CD14-positive monocyte (primary cell): ENCODE results near the gene SNX20. TPM values are rescaled to one million over a fixed set of nuclear protein-coding genes. Genes with fewer than 3 reads are reported as not detected.

Experiments used
- DNase-seq, 3 donors: peaks; one replicate each; pipeline ENCODE4 v3.0.0-alpha.2; 2011 to 2022
- H2AFZ ChIP-seq: 2 replicates; pipeline ENCODE4 v1.6.0; 2012; ENCODE audit warnings: mild to moderate bottlenecking, low read depth, low read length, inconsistent platforms; ENCODE audit not compliant: insufficient read depth, poor library complexity, severe bottlenecking
- H3K27ac ChIP-seq, 2 donors: 1 replicate in 1 of 2; 2 replicates in 1 of 2; pipeline ENCODE4 v1.5.1; 2012 to 2013; ENCODE audit warnings: low read length in 2 of 2, control low read depth in 1 of 2, inconsistent platforms in 1 of 2, low read depth in 1 of 2, mild to moderate bottlenecking in 1 of 2
- H3K27me3 ChIP-seq, 2 donors: one replicate each; pipeline versions ENCODE4 v1.6.0 to v1.6.1; 2011 to 2013; ENCODE audit warnings: low read length in 2 of 2; ENCODE audit not compliant: control insufficient read depth in 2 of 2, insufficient read depth in 2 of 2
- H3K36me3 ChIP-seq, 2 donors: replicated peaks in 1 of 2; 1 replicate in 1 of 2; 2 replicates in 1 of 2; pipeline versions ENCODE4 v1.5.1 to v1.6.1; 2012 to 2013; ENCODE audit warnings: low read length in 2 of 2, control low read depth in 1 of 2, inconsistent platforms in 1 of 2, mild to moderate bottlenecking in 1 of 2; ENCODE audit not compliant: insufficient read depth in 2 of 2, control insufficient read depth in 1 of 2
- H3K4me1 ChIP-seq, 2 donors: 1 replicate in 1 of 2; 2 replicates in 1 of 2; pipeline versions ENCODE4 v1.5.1 to v1.6.1; 2012 to 2013; ENCODE audit warnings: low read length in 2 of 2, control low read depth in 1 of 2, inconsistent platforms in 1 of 2, mild to moderate bottlenecking in 1 of 2, moderate library complexity in 1 of 2; ENCODE audit not compliant: insufficient read depth in 2 of 2, control insufficient read depth in 1 of 2
- H3K4me2 ChIP-seq: replicated peaks from 2 replicates; pipeline ENCODE3; 2012; ENCODE audit warnings: low read length, moderate library complexity, mild to moderate bottlenecking; ENCODE audit not compliant: poor library complexity, severe bottlenecking; ENCODE audit errors: extremely low read depth
- H3K4me3 ChIP-seq, 3 experiments: fragments of 200-600 bp in 1 of 3; sonication (generic) in 1 of 3; replicated peaks in 1 of 3; 1 replicate in 2 of 3; 2 replicates in 1 of 3; pipeline ENCODE4 v1.5.1; 2011 to 2013; ENCODE audit warnings: low read length in 3 of 3, mild to moderate bottlenecking in 3 of 3, control low read depth in 2 of 3, low read depth in 2 of 3, inconsistent platforms in 1 of 3, moderate library complexity in 1 of 3
- H3K79me2 ChIP-seq: 2 replicates; pipeline ENCODE4 v1.6.0; 2012; ENCODE audit warnings: mild to moderate bottlenecking, control low read depth, inconsistent platforms, low read length, moderate library complexity; ENCODE audit not compliant: insufficient read depth
- H3K9ac ChIP-seq: 2 replicates; pipeline ENCODE4 v1.6.0; 2017; ENCODE audit warnings: low read length, mild to moderate bottlenecking; ENCODE audit not compliant: insufficient read depth, poor library complexity, severe bottlenecking
- H3K9me3 ChIP-seq, 2 donors: replicated peaks in 1 of 2; 1 replicate in 1 of 2; 2 replicates in 1 of 2; pipeline versions ENCODE4 v1.5.1 to v1.6.1; 2012 to 2013; ENCODE audit warnings: low read length in 2 of 2, control low read depth in 1 of 2; ENCODE audit not compliant: control insufficient read depth in 1 of 2, insufficient read depth in 1 of 2
- H4K20me1 ChIP-seq: 2 replicates; pipeline ENCODE4 v1.6.0; 2012; ENCODE audit warnings: mild to moderate bottlenecking, low read length, control low read depth, moderate library complexity; ENCODE audit not compliant: insufficient read depth
- H3K27ac Mint-ChIP-seq, 7 donors: one replicate each; pipeline ENCODE4 v1.8.0; 2020; ENCODE audit warnings: mild to moderate bottlenecking in 7 of 7, mixed read lengths in 7 of 7, moderate library complexity in 6 of 7, inconsistent platforms in 2 of 7
- H3K27me3 Mint-ChIP-seq, 3 donors: one replicate each; pipeline ENCODE4 v1.8.0; 2021 to 2022; ENCODE audit warnings: low read depth in 3 of 3, mild to moderate bottlenecking in 3 of 3, mixed read lengths in 3 of 3, moderate library complexity in 3 of 3, inconsistent platforms in 1 of 3
- H3K36me3 Mint-ChIP-seq, 2 donors: one replicate each; pipeline ENCODE4 v1.8.0; 2020; ENCODE audit warnings: mixed read lengths in 2 of 2, inconsistent platforms in 1 of 2, mild to moderate bottlenecking in 1 of 2
- H3K4me1 Mint-ChIP-seq: one replicate; pipeline ENCODE4 v1.8.0; 2020; ENCODE audit warnings: mild to moderate bottlenecking, mixed read lengths
- H3K4me3 Mint-ChIP-seq, 2 donors: one replicate each; pipeline ENCODE4 v1.8.0; 2020; ENCODE audit warnings: mild to moderate bottlenecking in 2 of 2, mixed read lengths in 2 of 2, moderate library complexity in 1 of 2
- H3K9me3 Mint-ChIP-seq, 7 donors: one replicate each; pipeline ENCODE4 v1.8.0; 2020 to 2022; ENCODE audit warnings: mixed read lengths in 7 of 7, mild to moderate bottlenecking in 6 of 7, moderate library complexity in 6 of 7, inconsistent platforms in 2 of 7
- whole genome bisulfite sequencing: methylation state at CpG from one replicate; pipeline ENCODE4 v1.1.5; 2013; ENCODE audit warnings: missing lambda C conversion rate; ENCODE audit not compliant: insufficient coverage; 5-methylcytosine and 5-hydroxymethylcytosine counted together
- intact Hi-C, 2 donors: fragments of 100-400 bp; cut with micrococcal nuclease; formaldehyde crosslinking; loops; one replicate each; pipeline versions ENCODE4 v1.15.0 to v1.15.1; 2023
- polyA plus RNA-seq, 3 donors: library from polyadenylated mRNA; depleted of rRNA in 1 of 3; unstranded in 2 of 3; stranded (reverse) in 1 of 3; fragments of 300-500 nt in 2 of 3; fragments of >200 nt in 1 of 3; fragmentation: Illumina TruSeq in 2 of 3; gene quantifications; 1 replicate in 2 of 3; 2 replicates in 1 of 3; pipeline ENCODE4 v1.2.3, GENCODE V29; 2012 to 2021
- TF ChIP-seq, protein P1 (sequence below): fragments of 200-600 bp; IDR thresholded peaks from one replicate; pipeline ENCODE4 v1.8.0; 2022; ENCODE audit warnings: antibody characterized with exemption, mild to moderate bottlenecking

The SNX20 gene
- polyA plus RNA-seq, 3 donors: 51.0 to 83.2 (median 52.0) TPM

- no peak overlapping the region for H3K27ac ChIP-seq
- no peaks in the 10 kb centered on the region for H3K27me3 ChIP-seq
- H3K4me1 ChIP-seq: peaks cover 8 to 11% of the 10 kb centered on the region in 2 donors
- H3K27me3 Mint-ChIP-seq: peaks cover 0 to 12% (median 0%) of the 10 kb centered on the region in 3 donors
- H3K9me3 Mint-ChIP-seq: no peaks in the 10 kb centered on the region
- H3K4me1 Mint-ChIP-seq: peaks cover 13% of the 10 kb centered on the region
- TF ChIP-seq, protein P1, sequence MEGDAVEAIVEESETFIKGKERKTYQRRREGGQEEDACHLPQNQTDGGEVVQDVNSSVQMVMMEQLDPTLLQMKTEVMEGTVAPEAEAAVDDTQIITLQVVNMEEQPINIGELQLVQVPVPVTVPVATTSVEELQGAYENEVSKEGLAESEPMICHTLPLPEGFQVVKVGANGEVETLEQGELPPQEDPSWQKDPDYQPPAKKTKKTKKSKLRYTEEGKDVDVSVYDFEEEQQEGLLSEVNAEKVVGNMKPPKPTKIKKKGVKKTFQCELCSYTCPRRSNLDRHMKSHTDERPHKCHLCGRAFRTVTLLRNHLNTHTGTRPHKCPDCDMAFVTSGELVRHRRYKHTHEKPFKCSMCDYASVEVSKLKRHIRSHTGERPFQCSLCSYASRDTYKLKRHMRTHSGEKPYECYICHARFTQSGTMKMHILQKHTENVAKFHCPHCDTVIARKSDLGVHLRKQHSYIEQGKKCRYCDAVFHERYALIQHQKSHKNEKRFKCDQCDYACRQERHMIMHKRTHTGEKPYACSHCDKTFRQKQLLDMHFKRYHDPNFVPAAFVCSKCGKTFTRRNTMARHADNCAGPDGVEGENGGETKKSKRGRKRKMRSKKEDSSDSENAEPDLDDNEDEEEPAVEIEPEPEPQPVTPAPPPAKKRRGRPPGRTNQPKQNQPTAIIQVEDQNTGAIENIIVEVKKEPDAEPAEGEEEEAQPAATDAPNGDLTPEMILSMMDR: no peak
- intact Hi-C loops: no loop called here
- H3K36me3 ChIP-seq: no peaks in the 10 kb centered on the region
- peak overlapping the region; percentile 31 to 47 for H3K4me3 Mint-ChIP-seq
- 0% methylated on average over 1 of the region's 10 CpGs for WGBS
- no peaks in the 10 kb centered on the region for H3K36me3 Mint-ChIP-seq
- H3K27ac Mint-ChIP-seq: peak overlapping the region in 1 of 7 donors; percentile 60
- H4K20me1 ChIP-seq: no peaks in the 10 kb centered on the region
- H3K9ac ChIP-seq: no peak overlapping the region
- no peak overlapping the region for H3K4me2 ChIP-seq
- H2AFZ ChIP-seq: no peak overlapping the region
- no peaks in the 10 kb centered on the region for H3K79me2 ChIP-seq
- H3K9me3 ChIP-seq: no peaks in the 10 kb centered on the region
- no peak overlapping the region for H3K4me3 ChIP-seq
- DNase-seq: peak in 2 of 3 donors; percentile 15 to 21
Observed at GRCh38 chr16:50627419-50627818, 53.7 kb downstream of the SNX20 start.

DNA sequence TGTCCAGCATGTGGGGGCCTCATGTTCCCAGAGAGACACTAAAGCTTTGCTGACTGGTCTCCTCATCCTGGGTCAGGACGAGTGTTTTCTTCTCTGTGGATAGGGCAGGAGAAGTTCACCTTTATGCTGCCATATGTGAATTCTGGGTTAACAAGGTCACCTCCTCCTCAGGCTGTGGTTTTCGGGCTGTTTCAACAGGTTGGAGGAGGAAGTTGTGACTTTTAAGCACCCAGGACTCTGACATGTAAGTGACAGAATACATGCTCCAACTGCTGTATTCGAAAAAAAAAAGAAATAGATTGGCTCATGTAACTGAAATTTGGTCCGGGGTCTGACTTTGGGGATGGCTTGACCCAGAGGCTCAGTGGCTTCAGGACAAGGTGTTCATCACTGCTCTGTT, 54.2 kb downstream of the SNX20 start:
- Mint-ChIP-seq H3K36me3 (no peaks in the 10 kb centered on the region), H3K27me3 (peaks cover 0 to 12% (median 0%) of the 10 kb centered on the region in 3 donors), H3K9me3 (no peaks in the 10 kb centered on the region), H3K27ac (peak overlapping the region in 2 of 7 donors; percentile 24 to 33), H3K4me3 (no peak overlapping the region), H3K4me1 (peaks cover 13% of the 10 kb centered on the region)
- Histone ChIP-seq H3K4me1 (peaks cover 8 to 11% of the 10 kb centered on the region in 2 donors), H3K36me3 (no peaks in the 10 kb centered on the region), H2AFZ (no peak overlapping the region), H3K4me2 (no peak overlapping the region), H4K20me1 (no peaks in the 10 kb centered on the region), H3K27me3 (no peaks in the 10 kb centered on the region), H3K4me3 (no peak overlapping the region), H3K27ac (no peak overlapping the region), H3K9me3 (no peaks in the 10 kb centered on the region), H3K79me2 (no peaks in the 10 kb centered on the region), H3K9ac (no peak overlapping the region)
- intact Hi-C loops: no loop called here
- DNase-seq: no peak
- TF ChIP-seq, protein P1: no peak
- 0% methylated on average over 1 of the region's 4 CpGs for WGBS
